GM18868 (cell line): Measurements from ENCODE around the gene TBX5.

Source experiments
- ATAC-seq: cut with Tn5 transposase; IDR thresholded peaks from one replicate; pipeline ENCODE4 v1.9.1; 2021; ENCODE audit warnings: mild to moderate bottlenecking, moderate library complexity; ENCODE audit not compliant: unreplicated experiment

Gene TBX5

DNA sequence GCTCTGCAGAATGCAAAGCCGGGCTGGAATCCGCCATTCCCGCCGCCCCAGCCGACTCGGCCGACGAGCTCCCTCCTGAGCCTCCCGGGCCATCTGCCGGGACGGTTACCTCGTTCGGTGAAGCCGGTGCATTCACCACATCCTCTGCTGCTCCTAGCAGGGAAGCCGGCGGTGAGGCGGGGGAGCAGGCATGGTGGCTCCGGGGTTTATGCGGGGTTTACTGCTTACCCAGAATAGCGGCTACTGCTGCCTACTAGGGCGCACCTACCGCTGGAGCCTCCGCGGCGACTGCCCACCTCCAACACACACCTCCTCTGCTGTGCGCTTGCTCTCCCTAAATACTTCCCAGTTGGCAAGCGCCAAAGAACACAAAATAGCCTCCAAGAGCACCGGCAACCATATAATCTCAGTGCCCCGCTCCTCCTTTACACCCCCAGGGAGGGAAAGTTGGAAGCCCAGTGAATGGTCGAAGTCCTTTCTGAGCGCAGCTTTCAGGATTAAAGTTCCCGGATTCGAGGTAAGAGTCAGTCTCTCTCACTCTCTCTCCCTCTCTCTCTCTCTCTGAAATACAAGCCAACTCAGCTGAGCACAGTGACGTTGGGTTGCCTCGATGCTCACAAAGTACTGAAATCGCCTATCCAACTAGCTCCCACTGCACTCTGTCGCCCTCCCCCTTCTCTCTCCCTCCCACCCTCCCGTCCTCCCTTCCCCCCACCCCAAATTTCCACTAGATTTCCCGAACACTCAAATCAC, at the start of gene TBX5:
TSS of gene TBX5 (minus strand) at position 626 of the 753 bp plus-strand sequence. CDS start 2,246 bp downstream, outside the sequence.
- ATAC-seq: no peak

DNA sequence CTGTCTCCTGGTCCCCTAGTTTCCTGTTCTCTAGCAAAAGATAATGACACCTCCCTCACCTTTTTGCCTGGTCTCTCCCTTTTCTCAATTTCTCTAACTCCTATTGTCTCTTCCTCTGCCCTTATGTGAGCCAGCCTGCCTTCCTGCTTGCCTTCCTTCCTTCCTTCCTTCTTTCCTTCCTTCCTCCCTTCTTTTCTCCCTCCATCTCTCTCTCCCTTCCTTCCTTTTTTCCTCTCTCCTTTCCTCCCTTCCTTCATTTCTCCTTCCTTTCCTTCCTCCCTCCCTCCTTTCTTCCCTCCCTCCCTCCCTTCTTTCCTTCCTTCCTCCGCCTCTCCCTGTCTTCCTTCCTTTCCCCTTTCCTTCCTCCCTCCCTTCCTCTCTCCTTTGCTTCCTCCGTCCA, 45.7 kb upstream of the TBX5 start:
- no peak for ATAC-seq

DNA sequence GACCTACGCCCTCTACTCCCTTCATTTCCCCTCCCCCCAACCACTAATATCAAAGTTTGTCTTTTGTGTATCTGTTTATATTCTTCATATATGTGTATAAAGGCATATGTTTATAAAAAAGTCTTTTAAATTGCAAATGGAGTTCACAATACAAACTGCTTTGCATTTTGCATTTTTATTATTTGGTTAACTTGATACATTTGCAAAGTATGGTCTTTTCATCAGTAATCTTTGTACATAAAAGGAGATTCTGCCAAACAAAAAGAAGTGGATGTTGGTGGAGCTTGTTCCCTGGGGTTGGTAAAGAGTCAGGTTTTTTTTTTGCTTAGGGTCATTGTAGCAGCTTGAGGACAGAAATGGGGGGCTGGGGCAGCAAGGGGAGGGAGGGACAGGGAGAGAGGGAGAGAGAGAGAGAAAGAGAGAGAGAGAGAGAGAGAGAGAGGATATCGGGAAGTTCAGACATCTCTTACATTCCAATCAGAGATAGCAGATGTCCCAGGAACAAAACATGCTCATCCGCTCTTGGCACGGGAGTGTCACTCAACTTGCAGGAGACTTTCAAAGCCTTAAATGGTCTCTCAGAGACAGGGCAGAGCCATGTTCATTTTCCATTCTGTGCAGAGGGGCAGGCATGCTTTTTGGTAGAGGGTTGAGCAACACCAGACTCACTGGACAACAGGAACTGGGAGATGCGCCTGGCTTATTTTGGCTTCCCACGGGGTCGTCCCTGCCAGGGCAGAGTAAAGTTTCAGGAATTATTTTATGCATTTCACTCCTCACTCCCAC, 44.8 kb upstream of the TBX5 start:
- no peak for ATAC-seq

DNA sequence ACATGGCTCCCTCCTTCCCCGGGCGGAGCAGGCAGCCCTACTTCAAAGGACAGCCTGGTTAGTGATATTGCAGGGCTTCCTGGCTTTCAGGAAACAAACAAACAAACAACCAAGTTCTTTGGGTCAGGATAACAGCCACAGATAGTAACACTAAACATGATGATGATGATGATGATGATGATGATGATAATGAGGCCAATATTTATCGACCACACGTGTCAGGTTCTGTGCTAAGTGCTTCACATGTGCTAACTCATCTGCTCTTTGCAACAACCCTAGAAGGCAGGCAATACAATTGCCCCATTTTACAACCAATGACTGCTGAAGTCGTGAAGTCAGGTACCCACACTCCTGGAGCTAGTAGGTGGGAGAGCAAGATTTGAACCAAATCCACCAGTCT, 44.1 kb upstream of the TBX5 start:
- no peak for ATAC-seq

DNA sequence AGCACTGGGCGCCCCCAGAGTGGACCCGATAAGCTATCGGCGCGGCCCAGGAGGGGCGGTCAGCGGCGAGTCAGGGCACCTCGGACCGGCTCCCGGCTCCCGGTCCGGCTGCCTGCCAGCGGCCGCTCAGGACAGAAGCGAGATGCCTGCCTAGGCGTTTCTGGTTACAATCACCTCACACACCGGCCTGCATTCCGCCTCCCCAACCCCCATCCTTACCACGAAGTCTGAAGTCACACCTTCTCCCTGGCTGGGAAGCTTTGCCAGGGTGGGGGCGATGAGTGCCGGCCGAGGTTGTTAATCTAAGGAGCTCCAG, 42.6 kb upstream of the TBX5 start:
- ATAC-seq: no peak

DNA sequence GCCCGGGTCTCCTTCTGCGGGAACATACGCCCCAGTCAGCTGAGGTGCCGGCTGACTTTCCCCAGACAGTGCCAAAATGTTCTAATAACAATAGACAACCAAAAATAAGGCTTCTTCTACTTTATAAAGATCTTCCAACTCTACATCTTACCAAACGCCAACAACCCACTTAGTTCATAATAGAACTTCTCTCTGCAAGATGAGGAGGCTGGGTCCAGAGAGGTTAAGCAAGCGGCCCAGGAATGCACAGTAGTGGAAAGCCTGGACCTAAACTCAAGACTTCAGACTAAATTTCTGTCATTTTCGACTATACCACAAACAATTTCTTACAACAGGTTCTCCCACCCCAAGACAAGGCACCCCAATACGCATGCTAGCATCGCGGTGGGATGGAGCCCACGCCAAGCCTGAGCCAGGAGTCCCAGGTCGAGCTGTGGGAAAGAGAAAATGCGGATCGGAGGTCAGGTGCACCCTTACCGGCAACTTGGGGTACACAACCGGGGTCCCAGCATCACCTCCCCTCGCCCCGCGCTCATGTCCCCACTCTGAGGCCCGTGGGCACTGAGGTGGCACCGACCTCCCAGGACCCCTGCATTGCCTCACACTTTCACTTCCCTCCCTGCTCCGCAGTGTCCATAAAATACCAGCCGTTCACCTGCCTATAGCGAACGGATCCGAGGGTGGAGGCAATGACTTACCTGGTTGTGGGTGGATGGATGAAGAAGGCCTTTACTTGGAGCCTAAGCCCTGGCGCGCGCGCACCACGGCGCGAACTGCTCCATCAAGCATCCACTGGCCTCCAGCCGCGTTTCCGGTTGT, 42.1 kb upstream of the TBX5 start:
- ATAC-seq: no peak

DNA sequence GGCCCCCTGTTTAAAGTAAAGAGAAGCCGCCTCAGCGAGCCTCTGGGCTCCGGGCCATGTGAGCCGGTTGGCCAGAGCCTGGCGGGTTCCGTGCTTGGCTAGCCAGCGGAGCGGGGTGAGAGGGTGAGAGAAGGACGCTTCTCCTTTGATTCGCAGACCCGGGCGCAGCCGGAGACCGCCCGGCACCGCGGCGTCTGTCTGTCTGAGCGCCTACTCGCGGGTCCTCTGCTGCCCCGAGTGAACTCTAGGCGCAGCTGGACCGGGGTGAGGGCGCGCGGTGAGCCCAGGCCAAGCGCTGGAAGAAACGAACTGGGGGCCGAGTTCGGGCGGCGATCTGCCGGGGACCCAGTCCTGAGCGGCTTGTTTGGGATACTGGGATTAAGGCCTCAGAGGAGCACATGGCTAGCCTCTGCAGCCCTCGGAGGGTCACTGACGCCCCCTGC, 41.4 kb upstream of the TBX5 start:
- ATAC-seq: no peak

DNA sequence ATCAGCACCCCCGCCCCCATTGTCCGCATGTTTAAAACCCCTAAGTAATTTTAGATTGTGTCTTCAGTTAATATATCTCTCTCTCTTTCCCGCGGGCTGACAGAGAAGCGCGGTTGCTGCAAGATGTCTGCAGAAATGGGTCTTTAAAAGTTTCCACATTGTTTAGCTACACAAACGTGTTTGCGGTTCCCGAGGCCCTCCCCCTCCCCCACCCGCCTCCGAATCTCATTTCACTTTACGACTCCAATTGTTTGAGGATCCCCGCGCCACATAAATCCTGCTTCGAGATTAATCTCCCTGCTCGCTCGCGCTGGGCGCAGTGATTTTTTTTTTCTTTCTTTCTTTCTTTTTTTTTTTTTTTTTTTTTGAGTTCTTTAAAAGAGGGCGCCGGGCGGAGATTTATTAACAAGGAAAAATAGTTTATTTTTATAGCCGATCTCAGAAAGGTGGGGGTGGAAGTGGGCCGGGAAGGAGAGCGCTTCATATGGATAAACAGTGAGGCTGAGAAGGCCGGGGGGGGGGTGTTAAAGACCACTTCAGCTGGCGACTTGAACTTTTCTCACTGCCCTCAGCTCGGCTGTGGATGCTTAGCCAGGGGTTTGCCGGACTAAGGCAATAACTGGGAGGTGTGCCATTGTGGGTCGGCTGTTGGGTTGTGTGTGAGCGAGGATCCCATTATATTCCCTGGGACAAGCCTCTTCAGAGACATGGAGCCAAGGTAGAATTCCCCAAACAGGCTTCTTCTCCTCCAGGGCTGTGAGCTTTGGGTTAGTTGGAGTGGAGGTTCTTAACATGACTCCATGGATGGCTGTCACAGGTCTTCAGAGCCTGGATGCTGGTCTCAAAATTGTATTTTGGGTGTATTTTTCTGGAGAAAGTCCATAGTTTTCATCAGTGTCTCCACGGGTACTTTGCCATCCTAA, 39.7 kb upstream of the TBX5 start:
- no peak for ATAC-seq

DNA sequence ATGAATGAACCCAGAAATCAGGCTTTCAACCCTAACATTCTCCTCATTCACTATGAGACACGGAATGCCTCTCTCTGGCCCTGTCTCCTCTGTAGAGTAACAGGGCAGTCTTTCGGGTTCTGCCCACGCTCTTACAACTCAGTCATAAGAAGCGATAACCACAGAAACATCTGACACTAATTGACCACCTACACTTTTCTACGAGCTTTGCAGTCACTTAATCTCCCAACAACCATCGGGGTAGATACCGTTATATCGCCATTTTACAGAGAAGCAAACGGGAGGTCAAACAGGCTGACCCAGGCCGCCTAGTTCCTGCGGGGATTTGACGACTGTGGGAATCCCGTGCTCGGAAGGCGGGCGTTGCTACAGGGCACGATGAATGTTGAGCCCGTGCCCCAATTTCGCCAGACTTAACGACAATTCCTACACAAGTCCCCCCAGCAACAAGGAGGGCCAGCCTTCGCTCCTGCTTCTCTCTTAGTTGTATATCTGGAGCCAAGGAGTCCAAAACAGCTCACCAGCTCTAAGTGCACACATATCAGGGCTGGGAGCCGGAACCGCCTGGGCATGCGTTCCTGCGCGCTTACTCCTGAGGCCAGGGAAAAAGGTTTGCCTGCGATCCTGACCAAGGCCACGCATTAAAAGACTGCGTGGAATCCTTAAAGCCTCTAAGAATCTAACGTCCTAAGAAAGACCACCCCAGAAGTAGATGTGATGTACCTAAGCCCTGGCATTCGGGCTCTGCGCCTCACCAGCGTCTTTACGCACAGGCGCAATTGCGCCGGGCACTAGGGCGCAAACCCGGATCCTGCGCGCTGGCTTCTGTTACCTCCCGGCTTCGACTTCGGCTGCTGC, 38.7 kb upstream of the TBX5 start:
- no peak for ATAC-seq

DNA sequence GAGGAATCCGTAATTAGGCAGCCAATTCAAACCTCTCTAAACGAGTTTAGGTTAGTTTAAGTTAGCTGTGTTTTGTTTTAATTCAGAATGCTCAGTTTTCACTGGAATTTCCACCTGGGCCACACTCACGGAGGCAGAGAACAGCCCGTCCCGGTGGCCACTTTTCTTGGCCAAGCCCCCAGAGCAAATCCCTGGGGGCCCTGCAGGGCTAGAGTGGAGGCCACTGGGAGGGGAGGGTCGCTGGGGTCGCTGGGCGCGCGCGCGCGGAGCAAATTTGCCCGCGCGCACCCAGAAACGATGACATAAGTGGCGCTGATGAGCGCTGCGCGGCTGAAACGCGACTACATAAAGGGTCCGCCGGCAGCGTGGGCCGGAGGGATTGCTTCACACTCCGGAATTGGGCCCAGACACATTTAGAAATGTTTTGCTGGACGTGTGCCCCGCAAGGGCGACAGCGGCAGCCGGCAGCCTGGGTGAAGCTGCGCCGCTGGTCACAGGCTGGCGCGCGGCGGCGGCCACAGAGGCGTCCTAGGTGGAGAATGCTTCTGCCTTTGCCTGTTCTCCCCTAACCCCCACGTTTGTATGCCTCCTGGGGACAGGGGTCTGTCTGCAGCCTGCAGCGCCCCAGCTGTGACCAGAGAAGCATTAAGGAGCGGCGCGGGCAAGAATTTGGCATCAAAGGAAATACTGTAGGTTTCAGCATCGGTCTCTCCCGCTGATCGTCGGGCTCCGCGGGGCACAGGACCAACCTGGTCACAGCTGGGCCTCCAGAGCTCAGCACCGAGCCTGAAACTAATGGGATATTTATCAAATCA, 37.9 kb upstream of the TBX5 start:
- ATAC-seq: no peak

DNA sequence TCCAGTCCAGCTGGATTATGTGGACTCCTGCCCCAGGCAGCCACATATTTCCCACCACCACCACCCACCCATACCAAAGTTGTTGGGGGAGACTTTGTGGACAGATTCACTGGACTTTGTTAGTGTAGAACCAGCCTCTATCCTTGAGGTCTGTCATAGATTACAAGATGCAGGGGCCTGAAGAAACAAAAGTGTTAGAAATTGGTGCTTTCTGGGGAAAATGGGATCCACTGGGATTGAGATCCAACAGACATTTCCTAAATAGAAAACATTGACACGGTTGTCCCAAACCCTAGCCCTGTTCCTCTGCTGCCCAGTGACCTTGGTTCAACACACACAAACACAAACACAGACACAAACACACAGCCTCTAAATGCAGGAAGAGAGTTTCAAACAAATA, 36.6 kb upstream of the TBX5 start:
- no peak for ATAC-seq

DNA sequence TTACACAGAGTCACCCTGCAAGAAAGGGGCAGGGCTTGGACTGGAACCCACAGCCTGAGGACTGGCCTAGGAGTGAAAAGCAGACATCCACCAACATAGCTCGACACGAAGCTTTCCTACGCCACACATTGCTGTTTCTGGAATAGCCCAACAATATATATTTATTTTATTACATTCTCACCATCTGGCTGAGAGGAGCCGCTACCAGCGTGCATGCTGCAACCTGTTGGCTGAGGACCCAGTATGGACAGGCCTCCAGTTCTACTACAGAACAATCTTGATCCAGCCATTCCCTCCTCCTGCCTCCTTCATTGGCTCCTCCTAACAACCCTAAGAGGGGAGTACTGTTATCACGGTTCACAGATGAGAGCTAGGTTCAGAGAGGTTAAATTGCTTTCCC, 35.6 kb upstream of the TBX5 start:
- ATAC-seq: no peak

DNA sequence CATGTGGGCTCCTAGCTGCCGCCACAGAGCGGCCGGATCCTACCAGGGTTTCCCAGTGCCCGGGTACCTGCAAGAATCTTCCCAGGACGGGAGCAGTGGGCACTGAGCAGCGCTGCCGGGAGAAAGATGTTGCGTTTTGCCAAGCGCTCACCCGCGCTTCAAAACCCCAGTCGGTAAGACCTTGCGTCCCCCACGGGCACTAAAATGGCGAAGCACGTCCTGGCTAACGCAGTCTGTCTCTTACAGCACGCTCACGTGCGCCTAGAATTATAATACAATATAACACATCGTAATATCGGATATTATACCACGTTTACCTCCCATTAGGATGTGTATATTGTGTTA, 35.1 kb upstream of the TBX5 start:
- no peak for ATAC-seq

DNA sequence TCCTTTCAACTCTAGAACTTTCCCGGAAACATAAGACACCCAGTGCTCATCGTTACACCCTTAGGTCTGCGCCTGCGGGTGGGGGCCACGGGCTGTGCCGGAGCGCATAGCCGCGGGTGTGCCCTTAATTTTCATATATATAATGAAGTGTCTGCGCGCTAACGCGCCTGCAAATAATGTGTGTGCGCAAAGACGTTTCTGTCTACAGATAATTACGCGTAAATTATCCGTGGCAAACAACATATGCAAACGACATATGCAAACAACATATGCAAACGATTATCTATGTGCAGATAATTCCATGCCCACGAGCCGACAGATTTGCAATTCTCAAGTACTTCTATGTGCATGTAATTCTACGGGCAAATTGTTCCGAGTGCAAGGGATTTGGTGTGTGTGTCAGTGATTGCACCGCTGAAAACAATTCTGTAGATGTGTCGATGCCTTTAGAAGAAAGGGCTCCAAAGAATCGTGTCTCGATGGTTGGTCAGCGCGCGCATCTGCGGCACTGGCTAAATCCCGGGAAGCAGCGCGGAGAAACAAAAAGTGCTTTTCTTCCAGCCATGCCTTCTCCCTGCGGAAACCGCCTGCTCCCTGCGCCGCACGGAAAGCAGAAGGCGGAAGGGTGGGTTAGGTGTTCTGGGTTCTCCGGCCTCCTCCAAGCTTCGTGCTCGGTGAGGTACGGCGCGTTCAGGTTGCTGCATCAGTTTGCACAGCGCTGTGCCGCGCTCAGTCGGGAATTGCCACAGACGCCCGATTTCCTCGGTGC, 34.5 kb upstream of the TBX5 start:
- ATAC-seq: no peak

DNA sequence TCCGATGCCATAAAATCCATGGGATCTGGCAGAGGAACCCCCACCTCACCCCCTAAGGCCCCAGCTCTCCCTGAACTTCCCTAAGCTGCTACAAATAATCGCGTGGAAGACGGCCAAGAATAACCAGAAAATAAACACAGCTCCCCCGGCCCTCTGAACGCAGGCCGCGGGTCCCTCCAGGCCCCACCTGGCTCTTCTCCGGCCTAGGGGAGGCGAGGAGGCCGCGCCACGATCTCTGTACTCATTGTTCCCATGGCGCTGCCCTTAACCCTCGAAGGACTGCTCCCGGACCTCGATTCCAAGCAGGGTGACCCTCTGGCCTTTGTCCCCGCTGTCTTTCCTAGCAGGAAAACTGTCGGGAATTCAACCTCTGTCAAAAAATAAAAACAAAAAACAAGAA, 33.9 kb upstream of the TBX5 start:
- no peak for ATAC-seq

DNA sequence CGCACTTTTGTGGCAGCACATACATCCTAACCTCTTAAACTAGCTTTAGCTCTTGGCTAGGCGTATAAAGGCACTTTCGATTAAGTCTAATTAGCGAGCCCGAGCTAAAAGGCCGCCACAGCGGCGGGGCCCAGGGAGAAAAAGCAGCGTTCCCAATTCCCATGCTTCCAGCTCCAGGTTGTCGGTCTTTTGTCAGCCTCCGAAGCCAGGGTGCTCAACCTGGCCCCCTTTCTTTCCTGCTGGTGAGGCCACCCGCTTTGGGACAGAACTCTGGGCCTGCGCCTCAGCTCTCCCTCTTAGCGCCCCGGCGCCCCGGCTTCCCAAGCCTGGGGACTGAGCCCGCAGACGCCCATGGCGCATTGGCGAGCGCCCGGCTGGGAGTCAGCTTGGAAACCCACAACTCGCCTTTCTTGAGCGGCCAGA, 33.3 kb upstream of the TBX5 start:
- no peak for ATAC-seq

DNA sequence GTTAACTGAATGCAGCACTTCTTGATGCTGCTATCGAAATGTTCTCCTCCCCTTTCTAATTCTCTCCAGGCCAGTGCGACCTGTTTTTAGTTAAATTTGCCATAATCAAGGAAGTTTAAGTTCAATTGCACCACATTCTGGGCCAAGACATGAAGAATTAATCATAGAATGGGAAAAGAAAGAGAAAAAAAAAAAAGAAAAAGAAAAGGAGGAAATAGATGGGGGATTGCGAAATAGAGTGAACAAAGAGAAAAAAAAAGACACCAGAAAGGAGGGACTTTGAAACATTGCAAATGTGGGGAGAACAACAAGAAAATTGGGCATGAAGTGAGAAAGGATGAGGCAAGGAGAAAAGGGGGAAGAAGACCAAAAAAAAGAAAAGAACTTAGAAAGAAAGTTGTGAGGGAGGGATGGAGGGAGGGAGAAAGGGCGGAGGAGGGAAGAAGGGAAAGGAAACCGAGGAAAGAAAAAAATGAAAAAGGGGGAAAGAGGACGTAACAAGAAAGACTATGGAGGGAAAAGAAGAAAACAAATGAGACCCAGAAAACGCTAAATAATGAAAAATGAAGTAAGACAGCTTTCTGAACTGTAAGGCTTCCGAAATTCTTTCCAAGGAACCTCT, 32.8 kb upstream of the TBX5 start:
- ATAC-seq: no peak

DNA sequence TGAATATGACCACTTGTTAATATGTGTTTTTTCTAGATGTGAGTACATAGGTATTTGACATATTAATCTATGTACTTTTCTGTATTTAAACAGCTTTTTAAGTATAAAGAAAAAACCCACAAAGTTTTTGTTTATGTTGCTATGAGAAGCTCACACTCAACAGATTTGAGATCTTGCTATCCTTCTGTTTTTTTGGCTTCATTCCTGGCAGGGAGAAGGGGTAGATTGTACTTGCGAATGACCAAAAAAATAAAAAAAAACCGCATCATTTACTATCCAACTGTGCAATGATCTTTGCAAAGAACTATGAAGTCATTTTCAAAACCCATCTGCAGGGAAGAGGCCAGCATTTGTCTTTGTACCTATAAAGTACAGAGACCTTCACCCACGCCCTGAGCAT, 28.4 kb upstream of the TBX5 start:
- no peak for ATAC-seq
